ENCODE data around the gene MRPL20. TPM values are rescaled to one million over a fixed set of nuclear protein-coding genes. Genes with fewer than 3 reads are reported as not detected.

The MRPL20 gene
- total RNA-seq, 6 experiments from 2014 or later = 131 to 154 (median 141) TPM

DNA sequence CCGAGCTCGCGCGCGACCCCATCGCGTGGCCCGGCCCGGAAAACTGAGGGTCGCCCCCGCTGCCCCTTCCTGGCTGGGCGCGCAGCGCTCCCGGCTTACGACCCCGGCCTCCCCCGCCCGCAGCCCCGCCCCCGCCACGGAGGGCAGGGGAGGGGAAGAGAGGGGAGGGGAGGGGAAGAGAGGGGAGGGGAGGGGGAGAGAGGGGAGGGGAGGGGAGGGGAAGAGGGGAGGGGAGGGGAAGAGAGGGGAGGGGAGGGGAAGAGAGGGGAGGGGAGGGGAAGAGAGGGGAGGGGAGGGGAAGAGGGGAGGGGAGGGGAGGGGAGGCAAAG is 20.7 kb upstream of the MRPL20 start:
- H3K36me3 Mint-ChIP-seq (ENCODE audit: low read depth) = no peaks in the 10 kb centered on the region
- no peak overlapping the region for H3K4me3 Mint-ChIP-seq
- no peak for DNase-seq
- H3K9me3 Mint-ChIP-seq = peaks cover 5% of the 10 kb centered on the region
- peaks cover 14% of the 10 kb centered on the region for H3K4me1 Mint-ChIP-seq (ENCODE audit: low read depth)
- H3K27me3 Mint-ChIP-seq (ENCODE audit: insufficient read depth) = peaks cover 2% of the 10 kb centered on the region; the same call in 1 of the 2 replicates
- no peak overlapping the region for H3K27ac Mint-ChIP-seq
- TF ChIP-seq, protein P1, sequence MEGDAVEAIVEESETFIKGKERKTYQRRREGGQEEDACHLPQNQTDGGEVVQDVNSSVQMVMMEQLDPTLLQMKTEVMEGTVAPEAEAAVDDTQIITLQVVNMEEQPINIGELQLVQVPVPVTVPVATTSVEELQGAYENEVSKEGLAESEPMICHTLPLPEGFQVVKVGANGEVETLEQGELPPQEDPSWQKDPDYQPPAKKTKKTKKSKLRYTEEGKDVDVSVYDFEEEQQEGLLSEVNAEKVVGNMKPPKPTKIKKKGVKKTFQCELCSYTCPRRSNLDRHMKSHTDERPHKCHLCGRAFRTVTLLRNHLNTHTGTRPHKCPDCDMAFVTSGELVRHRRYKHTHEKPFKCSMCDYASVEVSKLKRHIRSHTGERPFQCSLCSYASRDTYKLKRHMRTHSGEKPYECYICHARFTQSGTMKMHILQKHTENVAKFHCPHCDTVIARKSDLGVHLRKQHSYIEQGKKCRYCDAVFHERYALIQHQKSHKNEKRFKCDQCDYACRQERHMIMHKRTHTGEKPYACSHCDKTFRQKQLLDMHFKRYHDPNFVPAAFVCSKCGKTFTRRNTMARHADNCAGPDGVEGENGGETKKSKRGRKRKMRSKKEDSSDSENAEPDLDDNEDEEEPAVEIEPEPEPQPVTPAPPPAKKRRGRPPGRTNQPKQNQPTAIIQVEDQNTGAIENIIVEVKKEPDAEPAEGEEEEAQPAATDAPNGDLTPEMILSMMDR (IDR thresholded peaks at IDR 0.05) = no peak

DNA sequence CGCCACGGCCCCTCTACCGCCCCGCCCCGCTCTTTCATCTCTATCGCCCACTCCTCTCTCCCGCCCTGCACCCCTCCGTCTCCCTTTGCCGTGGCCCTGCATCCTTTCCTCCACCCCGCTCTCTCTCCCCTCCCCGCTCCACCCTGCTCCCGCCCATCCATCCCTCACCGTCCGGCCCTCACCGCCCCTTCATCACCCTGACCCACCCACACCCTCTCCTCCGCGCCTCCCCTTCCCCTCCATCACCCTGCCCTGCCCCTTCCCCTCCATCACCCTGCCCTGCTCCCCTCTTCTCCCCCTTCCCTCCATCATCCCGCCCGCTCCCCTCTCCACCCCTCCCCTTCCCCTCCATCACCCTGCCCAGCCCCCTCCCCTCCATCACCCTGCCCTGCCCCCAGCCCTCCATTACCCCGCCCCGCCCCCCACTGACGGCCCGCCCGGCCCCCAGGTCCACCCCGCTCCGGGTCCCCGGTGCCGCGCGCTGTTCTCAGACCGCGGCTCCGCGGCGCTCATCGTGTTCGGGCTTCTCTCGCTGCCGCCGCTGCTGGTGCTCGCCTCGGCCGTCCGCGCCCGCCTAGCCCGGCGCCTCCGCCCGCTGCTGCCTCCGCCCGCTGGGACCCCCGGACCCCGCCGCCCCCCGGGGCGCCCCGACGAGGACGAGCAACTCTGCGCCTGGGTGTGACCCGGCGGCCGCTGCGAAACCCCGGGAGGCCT is 20.2 kb upstream of the MRPL20 start:
- no peak overlapping the region for H3K4me3 Mint-ChIP-seq
- no peaks in the 10 kb centered on the region for H3K36me3 Mint-ChIP-seq (ENCODE audit: low read depth)
- H3K27me3 Mint-ChIP-seq (ENCODE audit: insufficient read depth) = peaks cover 2% of the 10 kb centered on the region; the same call in 1 of the 2 replicates
- TF ChIP-seq, protein P1 (IDR thresholded peaks at IDR 0.05) = no peak
- no peak overlapping the region for H3K27ac Mint-ChIP-seq
- peaks cover 19% of the 10 kb centered on the region for H3K4me1 Mint-ChIP-seq (ENCODE audit: low read depth)
- H3K9me3 Mint-ChIP-seq = peaks cover 5% of the 10 kb centered on the region
- DNase-seq = no peak

DNA sequence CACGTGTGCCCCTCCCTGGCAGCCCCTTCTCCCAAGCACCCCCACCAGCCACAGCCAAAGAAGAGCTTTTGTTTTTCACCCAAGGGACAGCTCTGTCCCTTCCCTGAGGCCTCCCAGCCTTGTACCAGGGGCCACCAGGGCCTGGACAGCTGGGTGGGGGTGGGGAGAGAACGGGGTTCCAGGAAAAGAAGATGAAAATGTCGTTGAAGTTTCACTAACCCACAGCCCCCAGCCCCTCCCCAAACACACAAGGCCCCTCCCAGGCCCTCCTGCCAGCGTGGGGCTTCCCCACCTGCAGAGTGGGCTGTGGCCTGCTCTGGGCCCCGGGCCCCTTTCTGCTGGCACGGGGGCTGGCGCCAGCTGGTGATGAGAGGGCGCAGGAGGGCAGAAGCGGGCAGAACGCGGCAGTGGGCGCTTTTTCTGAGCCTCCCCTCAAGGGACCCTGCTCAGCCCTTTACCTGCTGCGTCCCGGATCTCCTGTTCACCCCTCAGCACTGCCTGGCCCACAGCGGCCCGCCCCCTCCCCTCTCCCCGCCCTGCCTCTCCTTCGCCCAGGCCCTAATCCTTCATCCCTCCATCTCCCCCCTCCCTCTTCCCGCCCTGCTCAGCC is 19.5 kb upstream of the MRPL20 start:
- Mint-ChIP-seq H3K4me1 (ENCODE audit: low read depth) (peaks cover 22% of the 10 kb centered on the region), H3K4me3 (no peak overlapping the region), H3K27me3 (ENCODE audit: insufficient read depth) (peaks cover 2% of the 10 kb centered on the region; the same call in 1 of the 2 replicates)

DNA sequence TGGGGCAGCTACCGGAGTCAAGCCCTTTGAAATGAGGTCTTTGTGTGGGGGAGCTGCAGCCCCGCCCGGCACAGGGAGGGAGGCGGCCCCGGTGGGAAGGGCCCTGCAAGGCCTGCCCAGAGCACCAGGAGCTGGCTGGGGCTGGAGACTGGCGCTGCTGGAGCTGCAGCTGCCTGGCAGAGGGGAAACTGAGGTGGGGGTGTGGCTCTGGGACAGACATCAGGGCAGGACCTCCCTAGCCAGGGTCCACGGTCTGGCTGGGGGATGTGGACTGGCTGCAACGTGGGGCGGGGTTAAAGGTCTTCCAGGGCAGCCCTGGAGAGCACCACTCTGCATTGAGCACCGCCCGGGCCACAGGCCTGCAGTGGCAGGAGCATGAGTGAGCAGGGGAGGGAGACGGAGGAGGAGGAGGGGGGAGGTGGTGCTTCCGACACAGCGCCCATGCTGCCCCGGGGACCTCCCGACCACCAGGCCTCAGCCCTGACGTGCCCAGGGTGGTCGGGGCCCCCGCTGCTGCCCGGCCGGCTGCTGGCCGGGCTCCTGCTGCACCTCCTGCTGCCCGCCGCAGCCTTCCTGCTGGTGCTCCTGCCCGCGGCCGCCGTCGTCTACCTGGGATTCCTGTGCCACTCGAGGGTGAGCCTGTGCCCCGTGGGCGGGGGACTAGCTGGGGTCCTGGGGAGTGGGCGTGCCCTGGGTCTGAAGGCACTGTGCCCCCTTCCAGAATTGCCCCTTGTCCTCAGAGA is 18.8 kb upstream of the MRPL20 start:
- H3K27me3 Mint-ChIP-seq (ENCODE audit: insufficient read depth) = peaks cover 2% of the 10 kb centered on the region; the same call in 1 of the 2 replicates
- no peak overlapping the region for H3K27ac Mint-ChIP-seq
- no peak overlapping the region for H3K4me3 Mint-ChIP-seq
- peaks cover 22% of the 10 kb centered on the region for H3K4me1 Mint-ChIP-seq (ENCODE audit: low read depth)
- TF ChIP-seq, protein P1 (IDR thresholded peaks at IDR 0.05) = no peak
- no peaks in the 10 kb centered on the region for H3K36me3 Mint-ChIP-seq (ENCODE audit: low read depth)
- DNase-seq = no peak
- peaks cover 5% of the 10 kb centered on the region for H3K9me3 Mint-ChIP-seq

More for the DNA sequence above, 19.5 kb upstream of the MRPL20 start:
- DNase-seq = no peak
- no peak overlapping the region for H3K27ac Mint-ChIP-seq
- TF ChIP-seq, protein P1 (IDR thresholded peaks at IDR 0.05) = no peak
- H3K9me3 Mint-ChIP-seq = peaks cover 5% of the 10 kb centered on the region
- no peaks in the 10 kb centered on the region for H3K36me3 Mint-ChIP-seq (ENCODE audit: low read depth)

DNA sequence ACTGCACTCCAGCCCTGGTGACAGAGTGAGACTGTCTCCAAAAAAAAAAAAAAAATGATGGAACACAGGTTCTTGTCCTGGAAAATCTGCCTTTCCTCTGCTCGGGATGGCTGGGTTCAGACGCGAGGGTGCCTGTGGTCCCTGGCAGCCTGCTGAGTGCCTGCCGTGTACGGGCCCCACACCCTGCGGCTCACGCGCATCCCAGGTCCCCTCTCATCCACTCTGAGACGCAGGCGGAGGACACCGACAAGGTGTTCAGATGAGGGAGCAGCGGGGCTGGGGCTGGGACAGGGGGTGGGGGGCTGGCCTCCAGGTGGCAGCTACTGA is 18.3 kb upstream of the MRPL20 start:
- TF ChIP-seq, protein P1 (IDR thresholded peaks at IDR 0.05) = no peak
- no peak overlapping the region for H3K4me3 Mint-ChIP-seq
- H3K36me3 Mint-ChIP-seq (ENCODE audit: low read depth) = no peaks in the 10 kb centered on the region
- no peak overlapping the region for H3K27ac Mint-ChIP-seq
- DNase-seq = no peak
- peaks cover 2% of the 10 kb centered on the region; the same call in 1 of the 2 replicates for H3K27me3 Mint-ChIP-seq (ENCODE audit: insufficient read depth)
- H3K4me1 Mint-ChIP-seq (ENCODE audit: low read depth) = peaks cover 22% of the 10 kb centered on the region
- peaks cover 5% of the 10 kb centered on the region for H3K9me3 Mint-ChIP-seq

All from HFFc6 (cell line).